Activated T-cell treated with anti-CD3 and anti-CD28 coated beads, Interleukin-2, amount 50 U/mL, for 1 hour (primary cell): ENCODE results near the gene SHMT2.
"Not testable (repeated sequence)": the region's sequence is repeated elsewhere in the genome, so short reads cannot be mapped to it uniquely, and the experiment has no call there.

Experiments
- DNase-seq: peaks from one replicate; pipeline ENCODE4 v3.0.0-alpha.2; 2020

SHMT2 gene

GRCh38 chr12:57272337-57273151 is 43.0 kb downstream of the SHMT2 start:
- DNase-seq, result no peak

- DNase-seq, result no peak
Measured at GRCh38 chr12:57273516-57273915, 44.0 kb downstream of the SHMT2 start.

GRCh38 chr12:57276233-57276632 is 46.7 kb downstream of the SHMT2 start:
- DNase-seq, result not testable (repeated sequence)

GRCh38 chr12:57276935-57277563 is 47.5 kb downstream of the SHMT2 start:
- no peak for DNase-seq

GRCh38 chr12:57278465-57279381 is 49.2 kb downstream of the SHMT2 start:
- DNase-seq, result no peak

GRCh38 chr12:57280211-57281062 is 50.9 kb downstream of the SHMT2 start:
- DNase-seq, result peak; percentile 57

GRCh38 chr12:57282073-57282472 is 52.6 kb downstream of the SHMT2 start:
- not testable (repeated sequence) for DNase-seq
